ENCODE measurements around the gene SFTPD. TPM values are rescaled to one million over a fixed set of nuclear protein-coding genes. Genes with fewer than 3 reads are reported as not detected.

Gene SFTPD
- total RNA-seq, 1 experiment from 2014 or later, result not detected

DNA sequence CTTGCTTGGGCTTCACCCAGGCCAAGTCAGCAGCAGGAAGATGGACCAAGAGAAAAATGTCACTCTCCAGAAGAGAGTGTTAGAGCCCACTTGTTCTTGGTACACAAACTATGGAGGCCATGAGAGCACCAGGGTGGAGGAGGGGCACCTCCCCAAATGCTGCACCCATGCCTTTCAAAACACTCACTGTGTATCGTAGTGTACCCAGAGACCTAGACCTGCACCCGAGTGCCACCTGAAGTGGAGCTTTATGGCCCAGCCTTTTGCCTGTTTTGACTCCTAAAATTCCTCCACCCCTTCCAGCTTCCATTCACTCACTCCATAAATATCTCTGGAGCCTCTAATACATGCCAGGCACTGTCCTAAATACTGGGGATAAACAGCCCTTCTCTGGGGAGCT lies 5.0 kb downstream of the SFTPD start:
- TF ChIP-seq, protein P1, sequence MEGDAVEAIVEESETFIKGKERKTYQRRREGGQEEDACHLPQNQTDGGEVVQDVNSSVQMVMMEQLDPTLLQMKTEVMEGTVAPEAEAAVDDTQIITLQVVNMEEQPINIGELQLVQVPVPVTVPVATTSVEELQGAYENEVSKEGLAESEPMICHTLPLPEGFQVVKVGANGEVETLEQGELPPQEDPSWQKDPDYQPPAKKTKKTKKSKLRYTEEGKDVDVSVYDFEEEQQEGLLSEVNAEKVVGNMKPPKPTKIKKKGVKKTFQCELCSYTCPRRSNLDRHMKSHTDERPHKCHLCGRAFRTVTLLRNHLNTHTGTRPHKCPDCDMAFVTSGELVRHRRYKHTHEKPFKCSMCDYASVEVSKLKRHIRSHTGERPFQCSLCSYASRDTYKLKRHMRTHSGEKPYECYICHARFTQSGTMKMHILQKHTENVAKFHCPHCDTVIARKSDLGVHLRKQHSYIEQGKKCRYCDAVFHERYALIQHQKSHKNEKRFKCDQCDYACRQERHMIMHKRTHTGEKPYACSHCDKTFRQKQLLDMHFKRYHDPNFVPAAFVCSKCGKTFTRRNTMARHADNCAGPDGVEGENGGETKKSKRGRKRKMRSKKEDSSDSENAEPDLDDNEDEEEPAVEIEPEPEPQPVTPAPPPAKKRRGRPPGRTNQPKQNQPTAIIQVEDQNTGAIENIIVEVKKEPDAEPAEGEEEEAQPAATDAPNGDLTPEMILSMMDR (conservative IDR thresholded peaks at IDR 0.05; ENCODE audit: low read depth, low read length), result no peak
- no peak for TF ChIP-seq EZH2 (IDR thresholded peaks at IDR 0.05; ENCODE audit: borderline replicate concordance, low read depth, low read length, poor library complexity, severe bottlenecking)
- BruUV-seq (replicated peaks), result no TSS peak
- Histone ChIP-seq H3K4me1 (ENCODE audit: insufficient read depth, low read length, poor library complexity, severe bottlenecking) (no peaks in the 10 kb centered on the region), H3K36me3 (ENCODE audit: insufficient read depth, low read length, poor library complexity, severe bottlenecking) (no peaks in the 10 kb centered on the region), H3K9me3 (ENCODE audit: low read depth, low read length, poor library complexity, severe bottlenecking) (no peaks in the 10 kb centered on the region), H3K27ac (ENCODE audit: low read depth, low read length, poor library complexity, severe bottlenecking) (no peak overlapping the region), H3K27me3 (replicated peaks; ENCODE audit: insufficient read depth, low read depth, low read length, poor library complexity) (peaks cover 8% of the 10 kb centered on the region), H3K4me3 (ENCODE audit: low read depth, low read length, poor library complexity, severe bottlenecking) (no peak overlapping the region)
- POLR2A ChIA-PET (ENCODE audit: low non-redundant PET), result no interaction called here
- CTCF ChIA-PET, result no interaction called here
- no peak for DNase-seq (ENCODE audit: low spot score)
- intact Hi-C loops (cut with micrococcal nuclease; ENCODE audit: unreplicated experiment), result no loop called here

DNA sequence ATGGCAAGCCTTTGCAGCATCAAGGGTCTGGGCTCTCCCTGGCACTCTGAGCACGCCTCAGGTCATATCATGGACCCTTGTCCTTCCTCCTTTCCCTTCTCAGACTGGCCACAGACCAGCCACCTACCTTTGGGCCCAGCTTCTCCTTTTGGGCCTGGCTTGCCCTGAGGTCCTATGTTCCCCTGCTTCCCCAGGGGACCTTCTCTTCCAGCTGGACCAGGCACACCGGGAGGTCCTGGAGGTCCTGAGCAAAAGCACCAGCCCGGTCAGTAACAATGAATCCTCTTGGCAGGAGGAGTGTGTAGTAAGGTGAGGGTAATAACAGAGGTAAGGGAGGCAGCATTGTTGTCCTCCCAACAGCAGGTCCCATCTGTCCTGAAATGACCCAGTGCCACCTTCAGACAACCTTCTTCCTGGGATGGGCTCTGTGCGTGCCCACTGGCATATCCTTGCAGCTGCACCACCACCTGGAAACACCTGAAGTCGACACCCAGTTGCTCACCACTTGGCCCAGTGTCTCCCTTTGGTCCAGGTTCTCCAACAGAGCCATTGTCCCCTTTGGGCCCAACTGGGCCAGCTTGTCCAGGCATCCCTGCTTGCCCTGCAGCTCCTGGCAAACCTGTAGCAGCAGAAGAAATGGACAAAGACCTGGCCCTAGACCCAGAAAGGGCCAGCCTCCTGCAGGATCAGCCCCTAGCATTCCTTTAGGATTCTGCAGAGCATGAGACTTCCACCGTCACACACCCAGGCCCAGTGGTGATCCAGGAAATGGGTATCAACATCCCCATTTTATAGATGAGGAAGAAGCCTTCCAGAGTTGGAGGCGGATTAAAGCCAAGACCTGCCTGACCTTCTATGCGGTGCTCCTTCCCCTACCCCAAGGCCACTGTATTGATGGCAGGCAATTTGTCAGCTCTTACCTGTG lies 6.4 kb downstream of the SFTPD start:
- intact Hi-C loops (cut with micrococcal nuclease; ENCODE audit: unreplicated experiment), result no loop called here
- no TSS peak for BruUV-seq (replicated peaks)
- ChIA-PET POLR2A (ENCODE audit: low non-redundant PET) (no interaction called here), CTCF (no interaction called here)
- Histone ChIP-seq H3K27me3 (replicated peaks; ENCODE audit: insufficient read depth, low read depth, low read length, poor library complexity) (peaks cover 8% of the 10 kb centered on the region), H3K36me3 (ENCODE audit: insufficient read depth, low read length, poor library complexity, severe bottlenecking) (no peaks in the 10 kb centered on the region), H3K9me3 (ENCODE audit: low read depth, low read length, poor library complexity, severe bottlenecking) (no peaks in the 10 kb centered on the region), H3K4me1 (ENCODE audit: insufficient read depth, low read length, poor library complexity, severe bottlenecking) (no peaks in the 10 kb centered on the region), H3K4me3 (ENCODE audit: low read depth, low read length, poor library complexity, severe bottlenecking) (no peak overlapping the region), H3K27ac (ENCODE audit: low read depth, low read length, poor library complexity, severe bottlenecking) (no peak overlapping the region)
- TF ChIP-seq, protein P1 (conservative IDR thresholded peaks at IDR 0.05; ENCODE audit: low read depth, low read length), result no peak
- no peak for TF ChIP-seq EZH2 (IDR thresholded peaks at IDR 0.05; ENCODE audit: borderline replicate concordance, low read depth, low read length, poor library complexity, severe bottlenecking)
- DNase-seq (ENCODE audit: low spot score), result no peak

DNA sequence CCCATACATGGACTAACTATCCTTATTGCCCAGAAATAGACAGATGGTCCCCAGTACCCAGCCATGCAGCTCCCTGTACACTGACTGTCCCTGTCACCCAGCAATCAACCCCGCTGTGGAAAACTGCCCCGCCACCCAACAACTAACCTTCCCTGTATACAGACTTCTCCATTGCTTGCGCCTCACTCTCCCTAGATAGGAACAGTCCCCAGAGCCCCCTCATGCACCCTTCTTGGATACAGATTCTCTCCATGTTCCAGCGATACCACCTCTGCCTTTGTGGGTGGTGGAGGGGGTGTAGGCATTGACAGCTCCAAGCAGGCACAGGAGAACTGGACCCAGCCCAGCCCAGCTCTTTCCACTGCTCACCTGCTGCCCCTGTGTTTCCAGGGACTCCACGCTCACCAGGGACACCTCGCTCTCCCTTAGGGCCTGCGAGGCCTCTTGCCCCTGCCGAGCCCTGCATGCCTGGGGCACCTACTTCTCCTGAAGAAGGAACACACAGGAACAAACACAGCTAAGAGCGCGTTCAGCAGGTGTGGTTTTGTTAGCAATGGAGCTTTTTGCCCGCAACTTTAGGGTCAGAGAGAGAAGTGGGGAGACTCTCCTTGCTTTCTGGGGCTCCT lies 7.2 kb downstream of the SFTPD start:
- TF ChIP-seq, protein P1 (conservative IDR thresholded peaks at IDR 0.05; ENCODE audit: low read depth, low read length), result no peak
- no peak for TF ChIP-seq EZH2 (IDR thresholded peaks at IDR 0.05; ENCODE audit: borderline replicate concordance, low read depth, low read length, poor library complexity, severe bottlenecking)
- no peak for DNase-seq (ENCODE audit: low spot score)
- Histone ChIP-seq H3K9me3 (ENCODE audit: low read depth, low read length, poor library complexity, severe bottlenecking) (no peaks in the 10 kb centered on the region), H3K4me3 (ENCODE audit: low read depth, low read length, poor library complexity, severe bottlenecking) (no peak overlapping the region), H3K27ac (ENCODE audit: low read depth, low read length, poor library complexity, severe bottlenecking) (no peak overlapping the region), H3K4me1 (ENCODE audit: insufficient read depth, low read length, poor library complexity, severe bottlenecking) (no peaks in the 10 kb centered on the region), H3K36me3 (ENCODE audit: insufficient read depth, low read length, poor library complexity, severe bottlenecking) (no peaks in the 10 kb centered on the region), H3K27me3 (replicated peaks; ENCODE audit: insufficient read depth, low read depth, low read length, poor library complexity) (peaks cover 8% of the 10 kb centered on the region)
- CTCF ChIA-PET, result no interaction called here
- POLR2A ChIA-PET (ENCODE audit: low non-redundant PET), result no interaction called here
- BruUV-seq (replicated peaks), result no TSS peak
- intact Hi-C loops (cut with micrococcal nuclease; ENCODE audit: unreplicated experiment), result no loop called here

All from A673 (cell line).